ENCODE measurements around the gene CHST10. TPM values are rescaled to one million over a fixed set of nuclear protein-coding genes. Genes with fewer than 3 reads are reported as not detected.
"Not testable (repeated sequence)": the region's sequence is repeated elsewhere in the genome, so short reads cannot be mapped to it uniquely, and the experiment has no call there.

CHST10 gene
- total RNA-seq, 1 experiment from 2014 or later = 13.4 TPM

DNA sequence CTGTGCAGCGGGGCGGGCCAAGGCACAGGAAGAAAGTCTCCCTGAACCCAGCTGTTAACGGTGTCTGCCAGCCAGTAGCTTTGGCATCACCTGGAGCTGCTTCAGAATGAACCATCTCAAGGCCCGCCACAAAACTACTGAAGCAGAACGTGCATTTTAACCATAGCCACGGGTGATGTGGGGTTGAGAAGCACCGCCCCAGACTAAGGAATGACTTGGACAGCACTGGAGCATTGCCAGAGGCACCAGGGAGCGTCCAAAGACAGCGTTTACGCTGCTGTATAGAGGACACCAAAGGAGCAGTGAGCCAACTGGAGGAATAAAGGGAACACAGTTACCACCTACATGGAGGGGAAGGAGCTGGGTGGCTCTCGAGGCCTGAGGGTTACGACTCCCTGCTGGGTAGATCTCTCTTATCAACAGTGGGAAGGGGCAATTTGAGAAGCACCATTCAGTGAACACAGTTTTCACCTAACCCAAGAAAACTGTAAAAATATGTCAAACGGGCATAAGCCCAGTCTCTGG, 66.7 kb downstream of the CHST10 start:
- intact Hi-C loops (cut with micrococcal nuclease) = no loop called here
- Histone ChIP-seq H2AFZ (ENCODE audit: low read length) (no peak overlapping the region), H4K20me1 (ENCODE audit: low read length) (no peaks in the 10 kb centered on the region), H3K9me2 (replicated peaks; ENCODE audit: low read length) (no peaks in the 10 kb centered on the region), H3K27ac (ENCODE audit: low read length) (no peak overlapping the region), H3K4me2 (ENCODE audit: low read length) (no peak overlapping the region), H3F3A (ENCODE audit: low read length, unreplicated experiment) (no peaks in the 10 kb centered on the region), H3K9me3 (ENCODE audit: low read length) (no peaks in the 10 kb centered on the region), H3K4me1 (ENCODE audit: insufficient read depth, low read length) (no peaks in the 10 kb centered on the region), H3K79me2 (ENCODE audit: low read length) (no peaks in the 10 kb centered on the region), H3K4me3 (ENCODE audit: low read length) (no peak overlapping the region), H3K9ac (ENCODE audit: low read length) (no peak overlapping the region), H3K36me3 (ENCODE audit: low read depth, low read length) (no peaks in the 10 kb centered on the region), H3K27me3 (ENCODE audit: low read length) (no peaks in the 10 kb centered on the region)
- DNase-seq = no peak
- no TSS peak for BruUV-seq (replicated peaks)
- no peak for ATAC-seq
- CTCF ChIA-PET = no interaction called here
- TF ChIP-seq EZH2 (IDR thresholded peaks at IDR 0.05; ENCODE audit: low read length, unreplicated experiment) (no peak), EZH2phosphoT487 (IDR thresholded peaks at IDR 0.05; ENCODE audit: borderline replicate concordance, low read length) (no peak)
- TF ChIP-seq, protein P1, sequence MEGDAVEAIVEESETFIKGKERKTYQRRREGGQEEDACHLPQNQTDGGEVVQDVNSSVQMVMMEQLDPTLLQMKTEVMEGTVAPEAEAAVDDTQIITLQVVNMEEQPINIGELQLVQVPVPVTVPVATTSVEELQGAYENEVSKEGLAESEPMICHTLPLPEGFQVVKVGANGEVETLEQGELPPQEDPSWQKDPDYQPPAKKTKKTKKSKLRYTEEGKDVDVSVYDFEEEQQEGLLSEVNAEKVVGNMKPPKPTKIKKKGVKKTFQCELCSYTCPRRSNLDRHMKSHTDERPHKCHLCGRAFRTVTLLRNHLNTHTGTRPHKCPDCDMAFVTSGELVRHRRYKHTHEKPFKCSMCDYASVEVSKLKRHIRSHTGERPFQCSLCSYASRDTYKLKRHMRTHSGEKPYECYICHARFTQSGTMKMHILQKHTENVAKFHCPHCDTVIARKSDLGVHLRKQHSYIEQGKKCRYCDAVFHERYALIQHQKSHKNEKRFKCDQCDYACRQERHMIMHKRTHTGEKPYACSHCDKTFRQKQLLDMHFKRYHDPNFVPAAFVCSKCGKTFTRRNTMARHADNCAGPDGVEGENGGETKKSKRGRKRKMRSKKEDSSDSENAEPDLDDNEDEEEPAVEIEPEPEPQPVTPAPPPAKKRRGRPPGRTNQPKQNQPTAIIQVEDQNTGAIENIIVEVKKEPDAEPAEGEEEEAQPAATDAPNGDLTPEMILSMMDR (conservative IDR thresholded peaks at IDR 0.05; ENCODE audit: low read depth, low read length) = no peak
- POLR2A ChIA-PET (ENCODE audit: unreplicated experiment) = no interaction called here

DNA sequence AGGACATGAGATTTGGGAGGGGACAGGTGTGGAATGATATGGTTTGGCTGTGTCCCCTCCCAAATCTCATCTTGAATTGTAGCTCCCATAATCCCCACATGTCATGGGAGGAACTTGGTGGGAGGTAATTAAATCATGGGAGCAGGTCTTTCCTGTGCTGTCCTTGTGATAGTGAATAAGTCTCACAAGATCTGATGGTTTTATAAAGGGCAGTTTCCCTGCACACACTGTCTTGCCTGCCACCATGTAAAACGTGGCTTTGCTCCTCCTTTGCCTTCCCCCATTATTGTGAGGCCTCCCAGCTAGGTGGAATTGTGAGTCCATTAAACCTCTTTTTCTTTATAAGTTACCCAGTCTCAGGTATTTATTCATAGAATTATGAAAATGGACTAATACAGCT, 72.3 kb downstream of the CHST10 start:
- BruUV-seq (replicated peaks); H3K4me1 ChIP-seq (ENCODE audit: insufficient read depth, low read length); H3K9me3 ChIP-seq (ENCODE audit: low read length); H2AFZ ChIP-seq (ENCODE audit: low read length); H3K79me2 ChIP-seq (ENCODE audit: low read length); H3K36me3 ChIP-seq (ENCODE audit: low read depth, low read length); H3F3A ChIP-seq (ENCODE audit: low read length, unreplicated experiment); H3K27me3 ChIP-seq (ENCODE audit: low read length); POLR2A ChIA-PET (ENCODE audit: unreplicated experiment); H4K20me1 ChIP-seq (ENCODE audit: low read length); intact Hi-C loops (cut with micrococcal nuclease); ATAC-seq; DNase-seq; H3K4me2 ChIP-seq (ENCODE audit: low read length); H3K4me3 ChIP-seq (ENCODE audit: low read length); H3K9ac ChIP-seq (ENCODE audit: low read length); H3K9me2 ChIP-seq (replicated peaks; ENCODE audit: low read length); H3K27ac ChIP-seq (ENCODE audit: low read length); CTCF ChIA-PET: not testable (repeated sequence)

DNA sequence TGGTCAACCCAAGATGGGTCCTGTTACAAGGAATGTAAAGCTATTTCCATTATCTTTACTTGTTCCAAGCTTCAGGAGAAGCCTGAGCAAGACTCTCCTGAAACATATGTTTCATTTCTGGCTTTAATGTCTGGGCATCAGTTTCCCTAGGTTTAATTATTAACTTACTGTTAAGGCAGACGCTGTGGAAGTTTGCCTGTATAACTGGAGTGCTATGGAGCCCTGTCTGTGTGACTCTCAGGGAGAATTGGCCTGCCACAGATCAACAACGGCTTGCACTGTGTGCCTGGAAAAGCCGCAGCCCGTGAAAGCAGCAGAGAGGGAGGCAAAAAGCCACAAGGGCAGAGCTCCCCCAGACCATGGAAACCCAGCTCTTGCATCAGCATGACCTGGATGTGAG, 73.0 kb downstream of the CHST10 start:
- no peaks in the 10 kb centered on the region for H3K79me2 ChIP-seq (ENCODE audit: low read length)
- no peaks in the 10 kb centered on the region for H3K36me3 ChIP-seq (ENCODE audit: low read depth, low read length)
- no peaks in the 10 kb centered on the region for H3K4me1 ChIP-seq (ENCODE audit: insufficient read depth, low read length)
- H3K9ac ChIP-seq (ENCODE audit: low read length) = no peak overlapping the region
- no peak overlapping the region for H3K4me2 ChIP-seq (ENCODE audit: low read length)
- no peak for ATAC-seq
- no peak overlapping the region for H3K27ac ChIP-seq (ENCODE audit: low read length)
- ChIA-PET POLR2A (ENCODE audit: unreplicated experiment) (no interaction called here), CTCF (no interaction called here)
- 0 out of 2 replicates have a peak, but pooled peaks cover 2% of the 10 kb centered on the region for H3K27me3 ChIP-seq (ENCODE audit: low read length)
- no peaks in the 10 kb centered on the region for H4K20me1 ChIP-seq (ENCODE audit: low read length)
- no peaks in the 10 kb centered on the region for H3K9me2 ChIP-seq (replicated peaks; ENCODE audit: low read length)
- H3F3A ChIP-seq (ENCODE audit: low read length, unreplicated experiment) = no peaks in the 10 kb centered on the region
- H2AFZ ChIP-seq (ENCODE audit: low read length) = no peak overlapping the region
- TF ChIP-seq, protein P1 (conservative IDR thresholded peaks at IDR 0.05; ENCODE audit: low read depth, low read length) = no peak
- no peak for TF ChIP-seq EZH2phosphoT487 (IDR thresholded peaks at IDR 0.05; ENCODE audit: borderline replicate concordance, low read length)
- no peak for TF ChIP-seq EZH2 (IDR thresholded peaks at IDR 0.05; ENCODE audit: low read length, unreplicated experiment)
- intact Hi-C loops (cut with micrococcal nuclease) = no loop called here
- no peaks in the 10 kb centered on the region for H3K9me3 ChIP-seq (ENCODE audit: low read length)
- no peak overlapping the region for H3K4me3 ChIP-seq (ENCODE audit: low read length)
- no TSS peak for BruUV-seq (replicated peaks)
- DNase-seq = no peak

DNA sequence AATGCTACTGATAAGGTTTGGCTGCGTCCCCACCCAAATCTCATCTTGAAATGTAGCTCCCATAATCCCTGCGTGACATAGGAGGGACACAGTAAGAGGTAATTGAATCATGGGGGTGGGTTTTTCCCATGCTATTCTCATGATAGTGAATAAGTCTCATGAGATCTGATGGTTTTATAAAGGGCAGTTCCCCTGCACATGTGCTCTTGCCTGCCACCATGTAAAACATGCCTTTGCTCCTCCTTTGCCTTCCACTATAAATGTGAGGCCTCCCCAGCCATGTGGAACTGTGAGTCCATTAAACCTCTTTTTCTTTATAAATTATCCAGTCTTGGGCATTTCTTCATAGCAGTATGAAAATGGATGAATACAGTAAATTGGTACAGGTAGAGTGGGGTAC, 75.0 kb downstream of the CHST10 start:
- H3K4me1 ChIP-seq (ENCODE audit: insufficient read depth, low read length); CTCF ChIA-PET; H3K9ac ChIP-seq (ENCODE audit: low read length); H3K4me3 ChIP-seq (ENCODE audit: low read length); POLR2A ChIA-PET (ENCODE audit: unreplicated experiment); DNase-seq; H4K20me1 ChIP-seq (ENCODE audit: low read length); BruUV-seq (replicated peaks); H3K27ac ChIP-seq (ENCODE audit: low read length); H3K27me3 ChIP-seq (ENCODE audit: low read length); H3K79me2 ChIP-seq (ENCODE audit: low read length); H2AFZ ChIP-seq (ENCODE audit: low read length); intact Hi-C loops (cut with micrococcal nuclease); ATAC-seq; H3K9me3 ChIP-seq (ENCODE audit: low read length); H3K9me2 ChIP-seq (replicated peaks; ENCODE audit: low read length); H3K4me2 ChIP-seq (ENCODE audit: low read length); H3K36me3 ChIP-seq (ENCODE audit: low read depth, low read length); H3F3A ChIP-seq (ENCODE audit: low read length, unreplicated experiment): not testable (repeated sequence)
